TTC549 (cell line): ENCODE measurements around the gene GLT6D1.
"Not testable (repeated sequence)": the region's sequence is repeated elsewhere in the genome, so short reads cannot be mapped to it uniquely, and the experiment has no call there.

ENCODE experiments used
- FAIRE-seq: peaks from 2 replicates; lab custom pipeline; 2012; peaks lifted over from hg19 to GRCh38; lab: Jason Lieb, UNC

Gene GLT6D1

GRCh38 chr9:135639196-135639595 is at the start of gene GLT6D1:
Gene GLT6D1, minus strand, starts transcription at chr9:135639540. Its CDS starts 353 bp downstream, at chr9:135639187.
- FAIRE-seq = no peak

- no peak for FAIRE-seq
Measured at GRCh38 chr9:135689011-135689410, 49.7 kb upstream of the GLT6D1 start.

GRCh38 chr9:135687216-135687615 is 47.9 kb upstream of the GLT6D1 start:
- FAIRE-seq = no peak

- FAIRE-seq = no peak
Measured at GRCh38 chr9:135684691-135685090, 45.4 kb upstream of the GLT6D1 start.

GRCh38 chr9:135683401-135684034 is 44.2 kb upstream of the GLT6D1 start:
- no peak for FAIRE-seq

GRCh38 chr9:135681161-135681560 is 41.8 kb upstream of the GLT6D1 start:
- no peak for FAIRE-seq

- no peak for FAIRE-seq
Measured at GRCh38 chr9:135680056-135680455, 40.7 kb upstream of the GLT6D1 start.

- no peak for FAIRE-seq
Measured at GRCh38 chr9:135678236-135679017, 39.1 kb upstream of the GLT6D1 start.

GRCh38 chr9:135677641-135678168 is 38.4 kb upstream of the GLT6D1 start:
- FAIRE-seq = no peak

GRCh38 chr9:135676891-135677290 is 37.6 kb upstream of the GLT6D1 start:
- no peak for FAIRE-seq

- FAIRE-seq = no peak
Measured at GRCh38 chr9:135674977-135675376, 35.6 kb upstream of the GLT6D1 start.

- FAIRE-seq = no peak
Measured at GRCh38 chr9:135673941-135674340, 34.6 kb upstream of the GLT6D1 start.

- not testable (repeated sequence) for FAIRE-seq
Measured at GRCh38 chr9:135672786-135673185, 33.4 kb upstream of the GLT6D1 start.

GRCh38 chr9:135671591-135672041 is 32.3 kb upstream of the GLT6D1 start:
- no peak for FAIRE-seq

GRCh38 chr9:135670721-135671590 is 31.6 kb upstream of the GLT6D1 start:
- no peak for FAIRE-seq

GRCh38 chr9:135669616-135670285 is 30.4 kb upstream of the GLT6D1 start:
- no peak for FAIRE-seq

GRCh38 chr9:135669018-135669417 is 29.7 kb upstream of the GLT6D1 start:
- not testable (repeated sequence) for FAIRE-seq

- FAIRE-seq = no peak
Measured at GRCh38 chr9:135667463-135668001, 28.2 kb upstream of the GLT6D1 start.

GRCh38 chr9:135666534-135667462 is 27.5 kb upstream of the GLT6D1 start:
- no peak for FAIRE-seq

GRCh38 chr9:135665795-135666189 is 26.5 kb upstream of the GLT6D1 start:
- FAIRE-seq = no peak
